Amygdala (tissue), 56 donors: ENCODE results near the gene TNS1.

Experiments
- DNase-seq, 56 donors: peaks; one replicate each; lab custom pipeline; 2025; lab: John Stamatoyannopoulos, UW

Gene TNS1

GRCh38 chr2:217887841-217888701, 114.7 kb downstream of the TNS1 start:
- DNase-seq: no peak

GRCh38 chr2:217886720-217887309, 116.0 kb downstream of the TNS1 start:
- peak in 48 of 56 donors; percentile 16 to 80 (median 45) for DNase-seq

GRCh38 chr2:217886091-217886490, 116.7 kb downstream of the TNS1 start:
- DNase-seq: no peak

GRCh38 chr2:217884985-217885384, 117.8 kb downstream of the TNS1 start:
- DNase-seq: no peak

- DNase-seq: no peak
Measured at GRCh38 chr2:217880891-217881290, 121.9 kb downstream of the TNS1 start.

- DNase-seq: no peak
Measured at GRCh38 chr2:217880287-217880889, 122.4 kb downstream of the TNS1 start.

- peak in 4 of 56 donors; percentile 7 to 21 (median 15) for DNase-seq
Measured at GRCh38 chr2:217878915-217879590, 123.7 kb downstream of the TNS1 start.

- no peak for DNase-seq
Measured at GRCh38 chr2:217877866-217878265, 124.9 kb downstream of the TNS1 start.

- peak in 10 of 56 donors; percentile 10 to 52 (median 32) for DNase-seq
Measured at GRCh38 chr2:217876253-217876570, 126.6 kb downstream of the TNS1 start.

- DNase-seq: no peak
Measured at GRCh38 chr2:217875556-217876252, 127.1 kb downstream of the TNS1 start.

- DNase-seq: no peak
Measured at GRCh38 chr2:217875138-217875537, 127.7 kb downstream of the TNS1 start.

GRCh38 chr2:217873371-217873770, 129.4 kb downstream of the TNS1 start:
- no peak for DNase-seq

- DNase-seq: no peak
Measured at GRCh38 chr2:217872319-217872718, 130.5 kb downstream of the TNS1 start.

GRCh38 chr2:217870528-217871011, 132.2 kb downstream of the TNS1 start:
- peak in 8 of 56 donors; percentile 5 to 33 (median 20) for DNase-seq

GRCh38 chr2:217868911-217869334, 133.9 kb downstream of the TNS1 start:
- no peak for DNase-seq

- DNase-seq: no peak
Measured at GRCh38 chr2:217868265-217868892, 134.4 kb downstream of the TNS1 start.

- no peak for DNase-seq
Measured at GRCh38 chr2:217866457-217866856, 136.3 kb downstream of the TNS1 start.

- DNase-seq: no peak
Measured at GRCh38 chr2:217864963-217865772, 137.6 kb downstream of the TNS1 start.

- DNase-seq: no peak
Measured at GRCh38 chr2:217863883-217864282, 138.9 kb downstream of the TNS1 start.
